Sigmoid colon (tissue), 7 donors: ENCODE data around the gene PDGFD. TPM values are rescaled to one million over a fixed set of nuclear protein-coding genes. Genes with fewer than 3 reads are reported as not detected.

Experiments
- DNase-seq: peaks from one replicate; pipeline ENCODE4 v3.0.0-alpha.2; 2019
- H3K27ac ChIP-seq, 4 donors: fragments of 200-600 bp; sonication (generic); one replicate each; pipeline ENCODE4 v1.5.1; 2016 to 2019; ENCODE audit warnings: mild to moderate bottlenecking in 1 of 4
- H3K27me3 ChIP-seq, 3 donors: fragments of 200-600 bp; sonication (generic); one replicate each; pipeline ENCODE4 v1.5.1; 2019; ENCODE audit warnings: mild to moderate bottlenecking in 1 of 3
- H3K36me3 ChIP-seq, 4 donors: fragments of 200-600 bp; sonication (generic); one replicate each; pipeline ENCODE4 v1.5.1; 2016 to 2019
- H3K4me1 ChIP-seq, 4 donors: fragments of 200-600 bp; sonication (generic); one replicate each; pipeline ENCODE4 v1.5.1; 2017 to 2019
- H3K4me3 ChIP-seq, 4 donors: fragments of 200-600 bp; sonication (generic); one replicate each; pipeline ENCODE4 v1.5.1; 2017 to 2019; ENCODE audit warnings: mild to moderate bottlenecking in 2 of 4, moderate library complexity in 1 of 4
- H3K9me3 ChIP-seq, 4 donors: fragments of 200-600 bp in 3 of 4; sonication (generic) in 3 of 4; one replicate each; pipeline versions ENCODE4 v1.5.1 to v1.6.1; 2013 to 2019
- EP300 ChIP-seq, 4 donors: sonication (generic); formaldehyde crosslinking; IDR thresholded peaks; one replicate each; pipeline ENCODE4 v1.6.1; 2017; ENCODE audit warnings: antibody characterized with exemption in 4 of 4
- POLR2A ChIP-seq, 2 donors: fragments of 450-650 bp; IDR thresholded peaks; one replicate each; pipeline ENCODE4 v1.6.1; 2016; ENCODE audit warnings: antibody characterized with exemption in 2 of 2, mild to moderate bottlenecking in 2 of 2, moderate library complexity in 2 of 2
- POLR2AphosphoS5 ChIP-seq, 4 donors: sonication (generic); formaldehyde crosslinking; IDR thresholded peaks; one replicate each; pipeline ENCODE4 v1.6.1; 2017; ENCODE audit warnings: antibody characterized with exemption in 4 of 4
- WGBS, 2 donors: extraction: QIAGEN DNeasy Blood & Tissue Kit; methylation state at CpG; one replicate each; pipeline ENCODE4 v1.1.7; 2013; 5-methylcytosine and 5-hydroxymethylcytosine counted together
- intact Hi-C: fragments of 100-400 bp; cut with DNase I; formaldehyde crosslinking; loops from one replicate; pipeline ENCODE4 v1.15.1; 2023
- polyA plus RNA-seq, 3 donors: library from polyadenylated mRNA; stranded (reverse); fragments of 200-250 nt; gene quantifications; one replicate each; pipeline ENCODE4 v1.2.3, GENCODE V29; 2013
- total RNA-seq, 4 donors: library from RNA; depleted of rRNA; stranded (reverse); fragments of >200 nt; gene quantifications; one replicate each; pipeline ENCODE4 v1.1.0, GENCODE V29; 2016
- TF ChIP-seq, protein P1 (sequence below), 4 experiments: fragments of 450-650 bp in 3 of 4; fragments of 200-600 bp in 1 of 4; IDR thresholded peaks; one replicate each; pipeline ENCODE4 v1.5.1; 2016 to 2019; ENCODE audit warnings: antibody characterized with exemption in 4 of 4, mild to moderate bottlenecking in 3 of 4, moderate library complexity in 2 of 4
- donor health status: healthy with polysubstance abuse.
- donor health status: Bipolar disorder and iron deficiency.
- donor health status: healthy.

PDGFD gene
- total and polyA plus RNA-seq, 7 donors: 0.69 to 11.6 (median 7.9) TPM

DNA sequence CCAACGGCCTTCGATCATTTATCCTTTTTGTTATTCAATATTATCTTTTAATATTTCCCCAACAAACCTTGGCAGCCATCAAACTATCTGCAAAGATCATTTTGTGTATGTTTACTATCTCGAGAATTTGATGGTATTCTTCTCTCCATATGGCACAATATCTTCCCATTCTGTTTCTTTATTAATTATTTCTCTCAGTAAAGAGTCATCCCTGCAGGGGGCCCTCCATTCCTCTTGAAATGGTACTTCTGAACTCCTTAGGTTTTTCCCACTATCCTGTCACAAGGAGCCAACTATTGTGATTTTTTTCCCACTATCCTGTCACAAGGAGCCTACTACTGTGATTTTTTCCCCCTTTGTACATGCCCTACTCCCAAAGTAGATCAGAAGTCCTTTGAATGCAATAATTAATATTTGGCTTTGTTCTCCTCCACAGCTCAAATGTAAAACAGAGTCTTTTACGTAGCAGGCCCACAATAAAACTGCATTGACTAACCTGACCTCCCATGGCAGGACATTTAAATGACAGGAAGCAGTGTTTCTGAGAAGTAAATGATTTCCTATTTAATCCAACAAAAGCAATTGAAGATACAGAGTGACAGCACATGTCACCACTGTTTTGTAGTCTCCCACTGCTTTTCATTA, 43.3 kb downstream of the PDGFD start:
- no peak overlapping the region for H3K27ac ChIP-seq
- no peak for DNase-seq
- WGBS, 2 donors: 69 to 79% methylated on average over 4 of the region's 4 CpGs
- no peaks in the 10 kb centered on the region for H3K27me3 ChIP-seq
- TF ChIP-seq POLR2A (IDR thresholded peaks at IDR 0.05): no peak
- no peak for TF ChIP-seq POLR2AphosphoS5 (IDR thresholded peaks at IDR 0.05)
- H3K36me3 ChIP-seq: no peaks in the 10 kb centered on the region
- intact Hi-C loops: no loop called here
- no peaks in the 10 kb centered on the region for H3K4me1 ChIP-seq
- no peaks in the 10 kb centered on the region for H3K9me3 ChIP-seq
- no peak overlapping the region for H3K4me3 ChIP-seq

DNA sequence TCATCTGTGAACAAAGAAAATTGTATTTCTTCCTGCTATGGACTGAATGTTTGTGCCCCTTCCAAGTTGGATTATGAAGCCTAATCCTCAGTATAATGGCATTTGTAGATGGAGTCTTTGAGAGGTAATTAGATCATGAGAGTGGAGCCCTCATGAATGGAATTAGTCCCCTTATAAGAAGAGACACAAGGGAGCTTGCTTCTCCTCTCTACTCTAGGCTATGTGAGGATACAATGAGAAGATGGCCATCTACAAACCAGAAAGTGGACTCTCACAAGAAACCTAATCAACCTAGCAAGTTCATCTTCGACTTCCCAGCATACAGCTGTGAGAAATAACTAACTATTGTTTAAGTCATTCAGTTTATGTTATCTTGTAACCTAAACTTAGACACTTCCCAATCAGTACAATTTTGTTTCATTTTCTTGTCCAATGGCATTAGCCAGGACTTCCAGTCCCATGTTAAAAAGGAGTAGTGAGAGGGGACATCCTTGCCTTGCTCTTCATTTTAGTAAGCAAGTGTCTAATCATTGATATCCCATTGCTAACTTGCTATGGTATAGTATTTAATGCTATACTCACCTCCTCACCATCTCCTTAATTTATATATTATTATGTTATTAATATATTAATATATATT, 45.7 kb downstream of the PDGFD start:
- no peak for DNase-seq
- no peaks in the 10 kb centered on the region for H3K4me1 ChIP-seq
- no peak overlapping the region for H3K27ac ChIP-seq
- intact Hi-C loops: no loop called here
- no peaks in the 10 kb centered on the region for H3K27me3 ChIP-seq
- H3K4me3 ChIP-seq: no peak overlapping the region
- no peaks in the 10 kb centered on the region for H3K9me3 ChIP-seq
- no peaks in the 10 kb centered on the region for H3K36me3 ChIP-seq
- 97 to 100% methylated on average over 1 of the region's 1 CpG for WGBS, 2 donors
- no peak for TF ChIP-seq POLR2A (IDR thresholded peaks at IDR 0.05)
- no peak for TF ChIP-seq POLR2AphosphoS5 (IDR thresholded peaks at IDR 0.05)
- no peak for TF ChIP-seq EP300 (IDR thresholded peaks at IDR 0.05)

DNA sequence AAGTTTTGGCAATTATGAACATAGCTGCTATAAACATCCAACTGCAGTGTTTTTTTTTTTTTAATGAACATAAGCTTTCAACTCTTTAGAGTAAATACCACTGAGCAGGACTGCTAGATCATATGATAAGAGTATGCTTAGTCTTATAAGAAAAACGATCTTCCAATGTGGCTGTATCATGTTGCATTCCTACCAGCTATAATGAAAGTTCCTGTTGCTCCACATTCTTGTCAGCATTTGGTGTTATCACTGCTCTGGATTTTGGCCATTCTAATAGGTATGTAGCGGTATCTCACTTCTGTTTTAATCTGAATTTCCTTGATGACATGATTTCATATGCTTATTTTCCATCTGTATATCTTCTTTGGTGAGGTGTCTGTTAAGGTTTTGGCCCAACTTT, 50.4 kb downstream of the PDGFD start:
- H3K27me3 ChIP-seq: no peaks in the 10 kb centered on the region
- H3K4me1 ChIP-seq: no peaks in the 10 kb centered on the region
- TF ChIP-seq, protein P1, sequence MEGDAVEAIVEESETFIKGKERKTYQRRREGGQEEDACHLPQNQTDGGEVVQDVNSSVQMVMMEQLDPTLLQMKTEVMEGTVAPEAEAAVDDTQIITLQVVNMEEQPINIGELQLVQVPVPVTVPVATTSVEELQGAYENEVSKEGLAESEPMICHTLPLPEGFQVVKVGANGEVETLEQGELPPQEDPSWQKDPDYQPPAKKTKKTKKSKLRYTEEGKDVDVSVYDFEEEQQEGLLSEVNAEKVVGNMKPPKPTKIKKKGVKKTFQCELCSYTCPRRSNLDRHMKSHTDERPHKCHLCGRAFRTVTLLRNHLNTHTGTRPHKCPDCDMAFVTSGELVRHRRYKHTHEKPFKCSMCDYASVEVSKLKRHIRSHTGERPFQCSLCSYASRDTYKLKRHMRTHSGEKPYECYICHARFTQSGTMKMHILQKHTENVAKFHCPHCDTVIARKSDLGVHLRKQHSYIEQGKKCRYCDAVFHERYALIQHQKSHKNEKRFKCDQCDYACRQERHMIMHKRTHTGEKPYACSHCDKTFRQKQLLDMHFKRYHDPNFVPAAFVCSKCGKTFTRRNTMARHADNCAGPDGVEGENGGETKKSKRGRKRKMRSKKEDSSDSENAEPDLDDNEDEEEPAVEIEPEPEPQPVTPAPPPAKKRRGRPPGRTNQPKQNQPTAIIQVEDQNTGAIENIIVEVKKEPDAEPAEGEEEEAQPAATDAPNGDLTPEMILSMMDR (IDR thresholded peaks at IDR 0.05): no peak
- no peak for TF ChIP-seq EP300 (IDR thresholded peaks at IDR 0.05)
- no peak for TF ChIP-seq POLR2A (IDR thresholded peaks at IDR 0.05)
- TF ChIP-seq POLR2AphosphoS5 (IDR thresholded peaks at IDR 0.05): no peak
- no peak overlapping the region for H3K27ac ChIP-seq
- 82 to 87% methylated on average over 2 of the region's 2 CpGs for WGBS, 2 donors
- no peaks in the 10 kb centered on the region for H3K36me3 ChIP-seq
- no peak overlapping the region for H3K4me3 ChIP-seq
- intact Hi-C loops: no loop called here
- no peak for DNase-seq
- no peaks in the 10 kb centered on the region for H3K9me3 ChIP-seq

DNA sequence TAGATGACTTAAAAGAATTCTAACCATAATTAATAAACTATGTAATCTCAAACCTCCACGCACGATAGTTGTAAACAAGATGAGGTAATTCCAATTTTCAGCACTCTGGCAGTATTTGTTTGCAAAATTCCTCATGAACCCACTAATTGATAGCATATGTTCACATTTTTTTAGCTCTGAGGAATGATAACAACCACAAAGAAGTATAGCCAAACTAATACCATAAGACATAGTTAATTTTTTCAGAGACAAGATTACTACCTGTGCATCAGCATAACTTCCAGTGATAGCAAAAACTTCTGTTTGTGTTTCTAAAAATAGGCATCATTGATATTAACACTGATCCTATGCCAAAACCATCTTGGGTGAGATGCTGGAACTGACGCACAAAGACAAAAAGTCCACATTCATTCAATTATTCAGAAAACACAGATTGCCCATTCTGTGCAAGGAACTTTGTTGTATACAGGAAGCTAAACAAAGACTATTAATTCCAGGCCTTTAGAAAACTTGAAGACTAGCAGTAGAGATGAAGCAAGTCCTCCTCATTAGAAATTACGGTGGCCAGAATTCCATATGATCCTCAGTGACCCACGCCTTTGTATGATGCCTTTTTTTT, 57.7 kb downstream of the PDGFD start:
- no peak for DNase-seq
- no peak overlapping the region for H3K4me3 ChIP-seq
- peaks cover 0 to under 1% (median 0%) of the 10 kb centered on the region in 4 donors for H3K9me3 ChIP-seq
- H3K36me3 ChIP-seq: no peaks in the 10 kb centered on the region
- intact Hi-C loops: no loop called here
- WGBS, 2 donors: 80 to 88% methylated on average over 5 of the region's 5 CpGs
- no peaks in the 10 kb centered on the region for H3K27me3 ChIP-seq
- H3K27ac ChIP-seq: no peak overlapping the region
- TF ChIP-seq EP300 (IDR thresholded peaks at IDR 0.05) (no peak), POLR2AphosphoS5 (IDR thresholded peaks at IDR 0.05) (no peak), POLR2A (IDR thresholded peaks at IDR 0.05) (no peak)
- TF ChIP-seq, protein P1 (IDR thresholded peaks at IDR 0.05): no peak
- no peaks in the 10 kb centered on the region for H3K4me1 ChIP-seq

DNA sequence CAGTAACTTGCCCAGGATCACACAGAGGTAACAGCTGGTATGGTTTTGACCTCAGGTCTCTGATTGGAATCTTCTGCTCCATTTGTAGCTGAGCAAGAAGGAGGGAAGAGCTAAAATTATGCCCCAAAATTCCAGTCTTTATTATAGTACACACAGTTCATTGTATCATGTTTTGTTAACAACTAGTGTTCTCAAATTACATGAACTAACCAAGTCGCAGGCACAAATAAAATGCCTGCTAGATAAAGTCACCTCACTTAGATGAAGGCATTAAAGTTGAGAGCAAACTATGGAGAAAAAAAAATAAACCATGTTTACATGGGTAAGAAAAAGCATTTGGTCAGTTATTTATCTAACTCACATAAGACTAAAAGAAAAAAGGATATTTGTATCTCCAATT, 58.8 kb downstream of the PDGFD start:
- TF ChIP-seq POLR2A (IDR thresholded peaks at IDR 0.05): no peak
- TF ChIP-seq EP300 (IDR thresholded peaks at IDR 0.05): no peak
- no peak for TF ChIP-seq POLR2AphosphoS5 (IDR thresholded peaks at IDR 0.05)
- TF ChIP-seq, protein P1 (IDR thresholded peaks at IDR 0.05): no peak
- H3K4me1 ChIP-seq: no peaks in the 10 kb centered on the region
- H3K36me3 ChIP-seq: no peaks in the 10 kb centered on the region
- H3K4me3 ChIP-seq: no peak overlapping the region
- peaks cover 0 to 2% (median 0%) of the 10 kb centered on the region in 4 donors for H3K9me3 ChIP-seq
- intact Hi-C loops: no loop called here
- DNase-seq: no peak
- H3K27ac ChIP-seq: no peak overlapping the region
- H3K27me3 ChIP-seq: no peaks in the 10 kb centered on the region
- WGBS, 2 donors: 65% methylated on average over 1 of the region's 1 CpG
